Erythroblast (primary cell): ENCODE data around the gene PITPNB.

Experiments used
- GATA1 ChIP-seq: IDR thresholded peaks from 2 replicates; pipeline ENCODE4 v1.6.1; 2011; ENCODE audit warnings: low read depth, mild to moderate bottlenecking, control low read depth, low read length, moderate library complexity
- POLR2A ChIP-seq: IDR thresholded peaks from 2 replicates; pipeline ENCODE4 v1.6.1; 2011; ENCODE audit warnings: mild to moderate bottlenecking, low read length

DNA sequence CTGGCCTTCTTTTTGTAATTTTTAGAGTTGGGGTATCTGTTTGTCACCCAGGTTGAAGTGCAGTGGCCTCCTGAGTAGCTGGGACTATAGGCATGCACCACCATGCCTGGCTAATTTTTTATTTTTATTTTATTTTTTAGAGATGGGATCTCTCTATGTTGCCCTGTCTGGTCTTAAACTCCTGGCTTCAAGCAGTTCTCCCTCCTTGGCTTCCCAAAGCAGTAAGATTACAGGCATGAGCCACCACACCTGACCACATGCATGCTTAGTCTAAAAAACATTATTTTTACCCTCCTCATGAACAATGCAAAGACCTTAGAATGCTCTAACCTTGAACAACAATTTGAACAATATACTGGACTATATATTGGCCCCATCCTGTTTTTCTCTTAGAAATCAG is 22.1 kb upstream of the PITPNB start:
- no peak for TF ChIP-seq POLR2A
- TF ChIP-seq GATA1: no peak
